NCI-H1092 treated with DMSO at 0.1 percent for 48 hours (cell line): ENCODE measurements around the gene NPB.
A peak's percentile ranks its signal among the peaks of the same experiment; 100 is the strongest.

Source experiments
- DNase-seq: peaks from one replicate; lab custom pipeline; 2025; lab: John Stamatoyannopoulos, UW

Gene NPB

GRCh38 chr17:81898885-81899284 lies 3.2 kb upstream of the NPB start:
- DNase-seq: no peak

GRCh38 chr17:81899514-81900166 lies 2.4 kb upstream of the NPB start:
- DNase-seq: no peak

- DNase-seq: no peak
Observed at GRCh38 chr17:81900181-81900820, 1.7 kb upstream of the NPB start.

GRCh38 chr17:81901167-81902022 lies 643 bp upstream of the NPB start:
- DNase-seq: no peak

GRCh38 chr17:81902653-81903414 lies 796 bp downstream of the NPB start:
- DNase-seq: no peak

- DNase-seq: no peak
Observed at GRCh38 chr17:81903415-81903831, 1.4 kb downstream of the NPB start.

GRCh38 chr17:81903896-81904599 lies 2.0 kb downstream of the NPB start:
- DNase-seq: no peak

GRCh38 chr17:81904600-81905423 lies 2.8 kb downstream of the NPB start:
- DNase-seq: no peak

- DNase-seq: no peak
Observed at GRCh38 chr17:81905424-81905875, 3.4 kb downstream of the NPB start.

- DNase-seq: no peak
Observed at GRCh38 chr17:81905993-81906392, 4.0 kb downstream of the NPB start.

- DNase-seq: no peak
Observed at GRCh38 chr17:81906476-81907218, 4.6 kb downstream of the NPB start.

- no peak for DNase-seq
Observed at GRCh38 chr17:81907219-81908145, 5.4 kb downstream of the NPB start.

GRCh38 chr17:81908793-81909192 lies 6.8 kb downstream of the NPB start:
- no peak for DNase-seq

- DNase-seq: no peak
Observed at GRCh38 chr17:81909231-81909630, 7.2 kb downstream of the NPB start.

- DNase-seq: no peak
Observed at GRCh38 chr17:81909966-81910839, 8.2 kb downstream of the NPB start.

GRCh38 chr17:81910840-81911276 lies 8.8 kb downstream of the NPB start:
- no peak for DNase-seq

- DNase-seq: peak; percentile 86
Observed at GRCh38 chr17:81911277-81911961, 9.4 kb downstream of the NPB start, which contains the start of gene PCYT2. Gene PCYT2 (minus strand): TSS chr17:81911399. CDS start chr17:81911355, 44 bp downstream.
